Measurements from ENCODE around the gene DBI. TPM values are rescaled to one million over a fixed set of nuclear protein-coding genes. Genes with fewer than 3 reads are reported as not detected.

The DBI gene
- polyA plus RNA-seq, 1 donor from 2014 or later: 110 TPM

- H3F3A ChIP-seq (ENCODE audit: insufficient read depth, low read length, poor library complexity, severe bottlenecking): no peaks in the 10 kb centered on the region
- no peak overlapping the region for H3K9ac ChIP-seq (ENCODE audit: low read length)
- H3K27ac ChIP-seq (ENCODE audit: low read length): no peak overlapping the region
- no peaks in the 10 kb centered on the region for H3K27me3 ChIP-seq (ENCODE audit: insufficient read depth, low read depth, low read length)
- no peaks in the 10 kb centered on the region for H3K9me3 ChIP-seq (ENCODE audit: low read length)
- TF ChIP-seq MXI1 (conservative IDR thresholded peaks at IDR 0.05; ENCODE audit: poor library complexity, severe bottlenecking) (no peak), RAD21 (conservative IDR thresholded peaks at IDR 0.05) (no peak), CTCF (IDR thresholded peaks at IDR 0.05; ENCODE audit: poor library complexity, severe bottlenecking) (no peak), POLR2AphosphoS5 (IDR thresholded peaks at IDR 0.05) (no peak), REST (IDR thresholded peaks at IDR 0.05; ENCODE audit: borderline replicate concordance) (no peak), EZH2 (IDR thresholded peaks at IDR 0.05; ENCODE audit: borderline replicate concordance, insufficient read depth, low read length, poor library complexity, severe bottlenecking) (no peak), EP300 (conservative IDR thresholded peaks at IDR 0.05; ENCODE audit: poor library complexity, severe bottlenecking) (no peak), TAF1 (IDR thresholded peaks at IDR 0.05; ENCODE audit: low read depth) (no peak), SMC3 (conservative IDR thresholded peaks at IDR 0.05; ENCODE audit: poor library complexity) (no peak)
- H3K36me3 ChIP-seq (ENCODE audit: insufficient read depth, low read length): no peaks in the 10 kb centered on the region
- H3K4me2 ChIP-seq (ENCODE audit: low read length): no peak overlapping the region
- no peaks in the 10 kb centered on the region for H3K9me2 ChIP-seq (ENCODE audit: insufficient read depth, low read length)
- H2AFZ ChIP-seq (ENCODE audit: low read depth, low read length): no peak overlapping the region
- H3K79me2 ChIP-seq (replicated peaks; ENCODE audit: insufficient read depth, low read length): no peaks in the 10 kb centered on the region
- H3K4me3 ChIP-seq (ENCODE audit: low read length): no peak overlapping the region
- H4K20me1 ChIP-seq (ENCODE audit: insufficient read depth): no peaks in the 10 kb centered on the region
These were observed 42.0 kb upstream of the DBI start for GRCh38 chr2:119324685-119325270.

- no peak overlapping the region for H3K4me3 ChIP-seq (ENCODE audit: low read length)
- H3K79me2 ChIP-seq (replicated peaks; ENCODE audit: insufficient read depth, low read length): no peaks in the 10 kb centered on the region
- H3K9me3 ChIP-seq (ENCODE audit: low read length): no peaks in the 10 kb centered on the region
- H2AFZ ChIP-seq (ENCODE audit: low read depth, low read length): no peak overlapping the region
- TF ChIP-seq MXI1 (conservative IDR thresholded peaks at IDR 0.05; ENCODE audit: poor library complexity, severe bottlenecking): no peak
- no peak for TF ChIP-seq EP300 (conservative IDR thresholded peaks at IDR 0.05; ENCODE audit: poor library complexity, severe bottlenecking)
- TF ChIP-seq TAF1 (IDR thresholded peaks at IDR 0.05; ENCODE audit: low read depth): no peak
- no peak for TF ChIP-seq RAD21 (conservative IDR thresholded peaks at IDR 0.05)
- TF ChIP-seq POLR2AphosphoS5 (IDR thresholded peaks at IDR 0.05): no peak
- TF ChIP-seq EZH2 (IDR thresholded peaks at IDR 0.05; ENCODE audit: borderline replicate concordance, insufficient read depth, low read length, poor library complexity, severe bottlenecking): no peak
- no peak overlapping the region for H3K27ac ChIP-seq (ENCODE audit: low read length)
- no peaks in the 10 kb centered on the region for H3K27me3 ChIP-seq (ENCODE audit: insufficient read depth, low read depth, low read length)
- H3K9me2 ChIP-seq (ENCODE audit: insufficient read depth, low read length): no peaks in the 10 kb centered on the region
- no peaks in the 10 kb centered on the region for H3F3A ChIP-seq (ENCODE audit: insufficient read depth, low read length, poor library complexity, severe bottlenecking)
- H3K9ac ChIP-seq (ENCODE audit: low read length): no peak overlapping the region
- H3K4me2 ChIP-seq (ENCODE audit: low read length): no peak overlapping the region
- H3K36me3 ChIP-seq (ENCODE audit: insufficient read depth, low read length): no peaks in the 10 kb centered on the region
- H4K20me1 ChIP-seq (ENCODE audit: insufficient read depth): no peaks in the 10 kb centered on the region
These were observed 39.8 kb upstream of the DBI start for GRCh38 chr2:119326938-119327337.
